Measurements from ENCODE around the gene KCTD17.

DNA sequence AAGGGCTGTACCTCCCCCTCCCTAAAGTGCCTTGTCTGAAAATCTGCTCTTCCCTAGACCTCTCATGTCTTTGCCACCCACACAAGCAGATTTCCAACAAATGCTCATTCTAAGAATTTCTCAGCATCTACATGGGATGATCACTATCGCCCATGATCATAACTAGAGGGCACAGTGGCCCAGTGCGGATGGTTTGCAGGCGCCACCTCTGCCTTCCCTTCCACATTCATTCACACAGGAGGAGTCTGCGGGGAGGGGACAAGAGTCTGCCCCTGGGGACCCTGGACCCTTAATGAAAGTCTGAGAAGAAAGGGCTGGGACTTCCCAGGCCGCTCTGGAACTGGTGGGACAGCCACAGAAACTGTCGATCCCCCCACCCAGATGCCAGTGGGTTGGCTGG, 28.9 kb downstream of the KCTD17 start:
- TF ChIP-seq NFIC (IDR thresholded peaks at IDR 0.05) (no peak), TAF1 (IDR thresholded peaks at IDR 0.05; ENCODE audit: low read depth) (no peak), TCF12 (IDR thresholded peaks at IDR 0.05; ENCODE audit: low read depth) (no peak), RAD21 (IDR thresholded peaks at IDR 0.05; ENCODE audit: low read depth) (no peak), EP300 (IDR thresholded peaks at IDR 0.05; ENCODE audit: borderline replicate concordance) (no peak), CEBPB (IDR thresholded peaks at IDR 0.05) (no peak), TEAD4 (IDR thresholded peaks at IDR 0.05) (no peak)
- TF ChIP-seq, protein P1, sequence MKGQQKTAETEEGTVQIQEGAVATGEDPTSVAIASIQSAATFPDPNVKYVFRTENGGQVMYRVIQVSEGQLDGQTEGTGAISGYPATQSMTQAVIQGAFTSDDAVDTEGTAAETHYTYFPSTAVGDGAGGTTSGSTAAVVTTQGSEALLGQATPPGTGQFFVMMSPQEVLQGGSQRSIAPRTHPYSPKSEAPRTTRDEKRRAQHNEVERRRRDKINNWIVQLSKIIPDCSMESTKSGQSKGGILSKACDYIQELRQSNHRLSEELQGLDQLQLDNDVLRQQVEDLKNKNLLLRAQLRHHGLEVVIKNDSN (IDR thresholded peaks at IDR 0.05), result no peak
- TF ChIP-seq, protein P2, sequence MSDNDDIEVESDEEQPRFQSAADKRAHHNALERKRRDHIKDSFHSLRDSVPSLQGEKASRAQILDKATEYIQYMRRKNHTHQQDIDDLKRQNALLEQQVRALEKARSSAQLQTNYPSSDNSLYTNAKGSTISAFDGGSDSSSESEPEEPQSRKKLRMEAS (IDR thresholded peaks at IDR 0.05), result no peak

All from Ishikawa (cell line).